ENCODE results near the gene CAMTA1. TPM values are rescaled to one million over a fixed set of nuclear protein-coding genes. Genes with fewer than 3 reads are reported as not detected.

Gene CAMTA1
- total RNA-seq, 1 donor from 2014 or later = 109 TPM

- peaks cover 9% of the 10 kb centered on the region for H3K27me3 Mint-ChIP-seq (ENCODE audit: low read depth)
- no peaks in the 10 kb centered on the region for H3K36me3 Mint-ChIP-seq (ENCODE audit: low read depth)
- H3K9me3 Mint-ChIP-seq = no peaks in the 10 kb centered on the region
- H3K27ac Mint-ChIP-seq (ENCODE audit: unreplicated experiment) = peak overlapping the region; percentile 46
- no peak for TF ChIP-seq CTCF (conservative IDR thresholded peaks at IDR 0.05)
- peaks cover 33% of the 10 kb centered on the region for H3K4me1 Mint-ChIP-seq
- H3K4me3 Mint-ChIP-seq = no peak overlapping the region
- DNase-seq (ENCODE audit: low read depth, low spot score) = no peak
Observed at GRCh38 chr1:7235871-7236517, 450.7 kb downstream of the CAMTA1 start.

GRCh38 chr1:7236844-7237515, 451.7 kb downstream of the CAMTA1 start:
- Mint-ChIP-seq H3K27ac (ENCODE audit: unreplicated experiment) (peak overlapping the region; percentile 8), H3K27me3 (ENCODE audit: low read depth) (peaks cover 9% of the 10 kb centered on the region), H3K4me3 (no peak overlapping the region), H3K4me1 (peaks cover 24% of the 10 kb centered on the region), H3K9me3 (no peaks in the 10 kb centered on the region), H3K36me3 (ENCODE audit: low read depth) (no peaks in the 10 kb centered on the region)
- DNase-seq (ENCODE audit: low read depth, low spot score) = no peak
- no peak for TF ChIP-seq CTCF (conservative IDR thresholded peaks at IDR 0.05)

GRCh38 chr1:7247158-7247557, 461.9 kb downstream of the CAMTA1 start:
- H3K9me3 Mint-ChIP-seq = no peaks in the 10 kb centered on the region
- H3K36me3 Mint-ChIP-seq (ENCODE audit: low read depth) = no peaks in the 10 kb centered on the region
- no peak for TF ChIP-seq CTCF (conservative IDR thresholded peaks at IDR 0.05)
- H3K4me3 Mint-ChIP-seq = no peak overlapping the region
- H3K4me1 Mint-ChIP-seq = peaks cover 52% of the 10 kb centered on the region
- H3K27ac Mint-ChIP-seq (ENCODE audit: unreplicated experiment) = peak overlapping the region; percentile 58
- H3K27me3 Mint-ChIP-seq (ENCODE audit: low read depth) = peaks cover 20% of the 10 kb centered on the region
- no peak for DNase-seq (ENCODE audit: low read depth, low spot score)

GRCh38 chr1:7247791-7248548, 462.7 kb downstream of the CAMTA1 start:
- no peaks in the 10 kb centered on the region for H3K36me3 Mint-ChIP-seq (ENCODE audit: low read depth)

More at GRCh38 chr1:7247791-7248548, 462.7 kb downstream of the CAMTA1 start:
- Mint-ChIP-seq H3K9me3 (no peaks in the 10 kb centered on the region), H3K27me3 (ENCODE audit: low read depth) (peaks cover 20% of the 10 kb centered on the region), H3K4me1 (peaks cover 60% of the 10 kb centered on the region), H3K27ac (ENCODE audit: unreplicated experiment) (no peak overlapping the region), H3K4me3 (peak overlapping the region; percentile 38)
- no peak for TF ChIP-seq CTCF (conservative IDR thresholded peaks at IDR 0.05)
- DNase-seq (ENCODE audit: low read depth, low spot score) = no peak

All from neural crest cell (in vitro differentiated cells).